Measurements from ENCODE around the gene PRDM5. TPM values are rescaled to one million over a fixed set of nuclear protein-coding genes. Genes with fewer than 3 reads are reported as not detected.

Gene PRDM5
- total RNA-seq, 4 donors from 2014 or later, result 37.6 to 96.6 (median 52.6) TPM

DNA sequence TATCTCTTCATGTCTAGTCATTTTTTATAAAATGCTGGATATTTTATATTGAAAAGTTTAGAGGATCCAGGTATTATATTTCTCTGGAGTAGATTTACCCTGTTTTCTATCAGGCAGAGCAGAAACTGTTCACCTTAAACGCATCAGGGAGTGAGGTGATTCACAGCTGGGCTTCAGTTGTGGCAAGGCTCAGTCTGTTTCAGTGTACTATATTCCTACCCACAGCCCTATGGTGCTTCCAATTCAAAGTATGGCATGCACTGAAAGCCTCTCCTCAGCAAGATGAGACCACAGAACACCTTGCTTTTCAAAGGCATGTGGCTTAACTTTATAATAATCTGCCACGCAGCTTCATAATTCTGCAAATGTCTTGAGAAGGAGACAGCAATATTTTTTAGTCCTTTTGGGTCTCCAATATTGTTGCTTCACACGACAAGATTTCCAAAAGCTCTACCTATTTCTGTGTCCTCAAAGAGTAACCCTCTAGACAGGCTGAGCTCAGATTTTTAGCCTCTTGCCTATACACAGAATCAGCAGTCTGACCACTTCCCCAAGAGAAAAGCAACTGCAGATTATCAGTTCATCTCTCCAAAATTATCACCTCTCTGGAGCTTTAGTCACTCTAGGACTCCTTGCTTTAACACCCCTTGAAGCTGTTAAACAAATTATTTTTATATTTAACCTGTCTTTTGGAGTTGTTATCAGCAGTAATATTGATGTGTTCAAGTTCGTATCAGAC is 24.4 kb downstream of the PRDM5 start:
- no peak overlapping the region for H3K27ac ChIP-seq
- intact Hi-C loops (cut with DNase I; ENCODE audit: low total_unique reads), result no loop called here

DNA sequence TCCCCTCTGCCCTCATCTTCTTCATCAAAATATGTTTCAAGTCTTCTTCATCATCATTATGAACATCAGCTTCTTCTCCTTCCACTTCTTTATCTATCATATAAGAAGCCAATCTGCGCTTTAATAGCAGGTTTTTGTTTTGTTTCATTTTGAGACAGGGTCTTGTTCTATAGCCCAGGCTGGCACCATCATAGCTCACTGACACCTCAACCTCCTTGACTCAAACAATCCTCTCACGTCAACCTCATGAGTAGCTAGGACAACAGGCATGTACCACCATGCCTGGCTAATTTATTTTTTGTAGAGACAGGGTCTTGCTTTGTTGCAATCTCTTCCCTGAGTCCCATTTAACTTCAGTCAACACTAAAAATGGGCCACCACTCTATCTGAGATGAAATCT is 27.0 kb downstream of the PRDM5 start:
- Histone ChIP-seq H3K4me1 (no peaks in the 10 kb centered on the region), H3K27ac (no peak overlapping the region), H3K27me3 (no peaks in the 10 kb centered on the region), H3K4me3 (no peak overlapping the region), H3K9me3 (no peaks in the 10 kb centered on the region), H3K36me3 (no peaks in the 10 kb centered on the region)
- no peak for DNase-seq
- TF ChIP-seq POLR2A (IDR thresholded peaks at IDR 0.05), result no peak
- TF ChIP-seq, protein P1, sequence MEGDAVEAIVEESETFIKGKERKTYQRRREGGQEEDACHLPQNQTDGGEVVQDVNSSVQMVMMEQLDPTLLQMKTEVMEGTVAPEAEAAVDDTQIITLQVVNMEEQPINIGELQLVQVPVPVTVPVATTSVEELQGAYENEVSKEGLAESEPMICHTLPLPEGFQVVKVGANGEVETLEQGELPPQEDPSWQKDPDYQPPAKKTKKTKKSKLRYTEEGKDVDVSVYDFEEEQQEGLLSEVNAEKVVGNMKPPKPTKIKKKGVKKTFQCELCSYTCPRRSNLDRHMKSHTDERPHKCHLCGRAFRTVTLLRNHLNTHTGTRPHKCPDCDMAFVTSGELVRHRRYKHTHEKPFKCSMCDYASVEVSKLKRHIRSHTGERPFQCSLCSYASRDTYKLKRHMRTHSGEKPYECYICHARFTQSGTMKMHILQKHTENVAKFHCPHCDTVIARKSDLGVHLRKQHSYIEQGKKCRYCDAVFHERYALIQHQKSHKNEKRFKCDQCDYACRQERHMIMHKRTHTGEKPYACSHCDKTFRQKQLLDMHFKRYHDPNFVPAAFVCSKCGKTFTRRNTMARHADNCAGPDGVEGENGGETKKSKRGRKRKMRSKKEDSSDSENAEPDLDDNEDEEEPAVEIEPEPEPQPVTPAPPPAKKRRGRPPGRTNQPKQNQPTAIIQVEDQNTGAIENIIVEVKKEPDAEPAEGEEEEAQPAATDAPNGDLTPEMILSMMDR (IDR thresholded peaks at IDR 0.05), result no peak
- intact Hi-C loops (cut with DNase I; ENCODE audit: low total_unique reads), result no loop called here

More for the DNA sequence above, 24.4 kb downstream of the PRDM5 start:
- no peak for DNase-seq
- TF ChIP-seq POLR2A (IDR thresholded peaks at IDR 0.05), result no peak
- TF ChIP-seq, protein P1 (IDR thresholded peaks at IDR 0.05), result no peak
- Histone ChIP-seq H3K36me3 (no peaks in the 10 kb centered on the region), H3K9me3 (no peaks in the 10 kb centered on the region), H3K27me3 (no peaks in the 10 kb centered on the region), H3K4me3 (no peak overlapping the region), H3K4me1 (no peaks in the 10 kb centered on the region)

DNA sequence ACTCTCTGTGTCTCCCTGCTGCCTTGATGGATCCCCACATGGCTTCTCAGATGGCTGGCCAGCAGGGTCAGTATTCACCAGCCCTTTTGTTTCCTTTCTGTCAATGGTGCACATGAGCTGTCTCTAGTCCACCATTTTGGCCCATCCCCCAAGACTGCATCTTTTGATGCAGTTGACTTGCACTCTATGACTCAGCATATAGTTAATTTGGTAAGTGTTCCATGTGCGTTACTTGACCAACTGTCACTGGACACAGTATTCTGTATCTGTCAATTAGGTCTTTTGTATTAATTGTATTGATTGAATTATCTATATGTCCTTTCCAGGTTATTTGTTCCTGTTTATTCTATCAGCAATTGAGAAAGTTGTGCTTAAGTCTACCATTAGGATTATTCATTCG is 29.2 kb downstream of the PRDM5 start:
- Histone ChIP-seq H3K36me3 (no peaks in the 10 kb centered on the region), H3K27ac (no peak overlapping the region), H3K4me1 (no peaks in the 10 kb centered on the region), H3K9me3 (no peaks in the 10 kb centered on the region), H3K27me3 (no peaks in the 10 kb centered on the region), H3K4me3 (no peak overlapping the region)
- DNase-seq, result no peak
- intact Hi-C loops (cut with DNase I; ENCODE audit: low total_unique reads), result no loop called here
- no peak for TF ChIP-seq POLR2A (IDR thresholded peaks at IDR 0.05)
- TF ChIP-seq, protein P1 (IDR thresholded peaks at IDR 0.05), result no peak

DNA sequence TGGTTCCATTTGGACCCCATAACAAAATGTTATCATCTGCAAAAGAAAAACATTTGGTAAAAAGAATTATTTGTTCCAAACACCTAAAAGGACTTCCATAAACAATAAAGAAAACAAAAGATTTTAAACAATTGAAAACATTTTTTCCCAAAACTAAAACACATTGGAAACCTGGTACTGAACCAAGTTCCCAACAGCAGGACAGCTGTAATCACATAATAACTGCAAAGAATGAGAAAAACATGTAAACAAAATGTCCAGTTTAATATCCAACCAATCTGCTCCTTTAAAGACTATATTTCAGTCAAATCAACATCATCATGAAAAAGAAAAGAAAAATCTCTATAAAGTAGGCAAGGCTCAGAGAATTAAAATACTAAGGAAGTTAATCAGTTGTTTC is 36.3 kb downstream of the PRDM5 start:
- no peak for DNase-seq
- intact Hi-C loops (cut with DNase I; ENCODE audit: low total_unique reads), result no loop called here
- Histone ChIP-seq H3K4me3 (no peak overlapping the region), H3K27ac (no peak overlapping the region), H3K4me1 (no peaks in the 10 kb centered on the region), H3K36me3 (no peaks in the 10 kb centered on the region), H3K27me3 (no peaks in the 10 kb centered on the region), H3K9me3 (no peaks in the 10 kb centered on the region)
- no peak for TF ChIP-seq POLR2A (IDR thresholded peaks at IDR 0.05)

DNA sequence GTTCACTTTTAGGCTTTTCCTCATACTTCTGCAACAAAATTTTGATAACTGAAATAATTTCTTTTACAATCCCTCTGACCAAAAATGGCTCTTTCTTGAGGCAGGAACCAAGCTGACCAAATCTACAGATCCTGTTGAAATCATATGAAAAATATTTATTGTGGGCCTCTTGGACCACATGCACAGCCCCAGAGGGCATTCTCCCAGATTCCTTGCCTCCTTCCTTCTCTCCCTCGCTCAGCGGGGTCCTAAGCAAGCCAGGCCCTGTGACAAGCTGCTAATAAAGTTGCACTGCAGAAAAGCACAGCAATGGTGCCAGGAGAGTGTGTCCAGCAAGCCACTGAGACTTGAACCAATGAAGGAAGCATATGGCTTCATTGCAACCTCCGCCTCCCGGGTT is 40.7 kb downstream of the PRDM5 start:
- TF ChIP-seq, protein P1 (IDR thresholded peaks at IDR 0.05), result no peak
- TF ChIP-seq POLR2A (IDR thresholded peaks at IDR 0.05), result no peak
- no peaks in the 10 kb centered on the region for H3K27me3 ChIP-seq
- no peaks in the 10 kb centered on the region for H3K36me3 ChIP-seq
- intact Hi-C loops (cut with DNase I; ENCODE audit: low total_unique reads), result no loop called here
- no peaks in the 10 kb centered on the region for H3K9me3 ChIP-seq
- no peaks in the 10 kb centered on the region for H3K4me1 ChIP-seq
- no peak for DNase-seq
- H3K27ac ChIP-seq, result no peak overlapping the region
- H3K4me3 ChIP-seq, result no peak overlapping the region
